GM12891 (cell line): ENCODE data around the gene AVPR1A.

Source experiments
- POLR2A ChIP-seq: IDR thresholded peaks from 2 replicates; pipeline ENCODE4 v1.6.1; 2011; ENCODE audit warnings: low read depth, low read length, control low read depth
- POLR2AphosphoS5 ChIP-seq: IDR thresholded peaks from 2 replicates; pipeline ENCODE4 v1.6.1; 2011; ENCODE audit warnings: low read depth, low read length, control low read depth
- POU2F2 ChIP-seq: IDR thresholded peaks from 2 replicates; pipeline ENCODE4 v1.6.1; 2011; ENCODE audit warnings: low read depth, mild to moderate bottlenecking, control low read depth, low read length, moderate library complexity

- no peak for TF ChIP-seq POU2F2
- no peak for TF ChIP-seq POLR2A
- no peak for TF ChIP-seq POLR2AphosphoS5
These were observed 771 bp upstream of the AVPR1A start for GRCh38 chr12:63151623-63152320.
